IMR-90 (cell line): ENCODE results near the gene NAB2. TPM values are rescaled to one million over a fixed set of nuclear protein-coding genes. Genes with fewer than 3 reads are reported as not detected.
"Not testable (repeated sequence)": the region's sequence is repeated elsewhere in the genome, so short reads cannot be mapped to it uniquely, and the experiment has no call there.

Source experiments
- ATAC-seq: fragments of 200-7000 bp; cut with Tn5 transposase; 2 replicates; pipeline ENCODE4 v1.9.1; 2020; ENCODE audit warnings: low read depth, mild to moderate bottlenecking, moderate library complexity
- BruUV-seq: library from RNA; stranded (reverse); fragments of 400-500 nt; replicated peaks from 2 replicates; lab custom pipeline; 2021; lab: Mats Ljungman, UMichigan
- CTCF ChIA-PET: fragments of 300-600 bp; formaldehyde crosslinking; extraction: SDS; loops from one replicate; lab custom pipeline; 2021; ENCODE audit warnings: antibody characterized with exemption; lab: Yijun Ruan, JAX
- POLR2A ChIA-PET: fragments of 300-600 bp; sonication (Branson Sonifier 250); formaldehyde crosslinking; loops from one replicate; lab custom pipeline; 2022; ENCODE audit warnings: antibody characterized with exemption; ENCODE audit not compliant: unreplicated experiment; lab: Charles Lee
- DNase-seq: peaks from one replicate; pipeline ENCODE4 v3.0.0; 2013
- H2AFZ ChIP-seq: replicated peaks from 2 replicates; pipeline ENCODE3; 2013; ENCODE audit warnings: low read length, mild to moderate bottlenecking; ENCODE audit not compliant: poor library complexity
- H2AK5ac ChIP-seq: 2 replicates; pipeline ENCODE4 v1.6.1; 2013; ENCODE audit warnings: low read depth, low read length, inconsistent platforms
- H2AK9ac ChIP-seq: replicated peaks from 2 replicates; pipeline ENCODE3; 2013; ENCODE audit warnings: mild to moderate bottlenecking, low read depth, low read length, moderate library complexity; ENCODE audit not compliant: poor library complexity
- H2BK120ac ChIP-seq: 2 replicates; pipeline ENCODE4 v1.6.1; 2013; ENCODE audit warnings: low read depth, low read length, inconsistent platforms
- H2BK15ac ChIP-seq: 3 replicates; pipeline ENCODE4 v1.6.1; 2013; ENCODE audit warnings: low read depth, low read length, inconsistent platforms
- H2BK20ac ChIP-seq: 2 replicates; pipeline ENCODE4 v1.6.1; 2013; ENCODE audit warnings: low read depth, mild to moderate bottlenecking, inconsistent platforms, low read length, moderate library complexity
- H2BK5ac ChIP-seq: 2 replicates; pipeline ENCODE4 v1.6.1; 2013; ENCODE audit warnings: mild to moderate bottlenecking, low read depth, low read length, inconsistent platforms; ENCODE audit not compliant: poor library complexity, severe bottlenecking
- H3K14ac ChIP-seq: replicated peaks from 2 replicates; pipeline ENCODE4 v1.6.1; 2013; ENCODE audit warnings: low read depth, low read length, inconsistent platforms
- H3K18ac ChIP-seq: 2 replicates; pipeline ENCODE4 v1.6.1; 2013; ENCODE audit warnings: low read depth, low read length, control low read depth
- H3K23ac ChIP-seq: 2 replicates; pipeline ENCODE4 v1.6.1; 2013; ENCODE audit warnings: low read depth, low read length, inconsistent platforms
- H3K27ac ChIP-seq: 2 replicates; pipeline ENCODE4 v1.5.1; 2013; ENCODE audit warnings: mild to moderate bottlenecking, control low read depth, low read length; ENCODE audit not compliant: insufficient read depth
- H3K27me3 ChIP-seq: 2 replicates; pipeline ENCODE4 v1.6.1; 2013; ENCODE audit warnings: low read length; ENCODE audit not compliant: control insufficient read depth, insufficient read depth
- H3K36me3 ChIP-seq: 2 replicates; pipeline ENCODE4 v1.6.1; 2013; ENCODE audit warnings: low read length, mixed read lengths; ENCODE audit not compliant: control insufficient read depth, insufficient read depth
- H3K4ac ChIP-seq: 2 replicates; pipeline ENCODE4 v1.6.1; 2013; ENCODE audit warnings: low read depth, low read length, inconsistent platforms
- H3K4me1 ChIP-seq: 2 replicates; pipeline ENCODE4 v1.6.1; 2013; ENCODE audit warnings: low read length, mixed read lengths; ENCODE audit not compliant: control insufficient read depth, insufficient read depth
- H3K4me2 ChIP-seq: 2 replicates; pipeline ENCODE4 v1.6.1; 2013; ENCODE audit warnings: low read depth, mild to moderate bottlenecking, control low read depth, low read length, moderate library complexity
- H3K4me3 ChIP-seq: 2 replicates; pipeline ENCODE4 v1.5.1; 2013; ENCODE audit warnings: low read depth, mild to moderate bottlenecking, control low read depth, low read length, moderate library complexity; ENCODE audit not compliant: insufficient read depth
- H3K56ac ChIP-seq: 2 replicates; pipeline ENCODE4 v1.6.1; 2013; ENCODE audit warnings: low read length, inconsistent platforms; ENCODE audit not compliant: insufficient read depth; ENCODE audit errors: extremely low read depth
- H3K79me1 ChIP-seq, 2 experiments: 2 replicates each; pipeline ENCODE4 v1.6.1; 2013; ENCODE audit warnings: low read length in 2 of 2, inconsistent platforms in 1 of 2, low read depth in 1 of 2
- H3K9ac ChIP-seq: 2 replicates; pipeline ENCODE4 v1.6.1; 2013; ENCODE audit warnings: low read depth, low read length, control low read depth
- H3K9me1 ChIP-seq: 2 replicates; pipeline ENCODE4 v1.6.1; 2013; ENCODE audit warnings: low read length, inconsistent platforms; ENCODE audit not compliant: insufficient read depth
- H3K9me3 ChIP-seq: 2 replicates; pipeline ENCODE4 v1.6.1; 2013; ENCODE audit warnings: low read length; ENCODE audit not compliant: control insufficient read depth, insufficient read depth
- H4K20me1 ChIP-seq: 2 replicates; pipeline ENCODE4 v1.6.1; 2013; ENCODE audit warnings: low read length, inconsistent platforms; ENCODE audit not compliant: insufficient read depth
- H4K5ac ChIP-seq: 2 replicates; pipeline ENCODE4 v1.6.1; 2013; ENCODE audit warnings: mild to moderate bottlenecking, low read depth, low read length, control low read depth
- H4K8ac ChIP-seq, 2 experiments: 2 replicates each; pipeline ENCODE4 v1.6.1; 2013; ENCODE audit warnings: low read depth in 2 of 2, low read length in 2 of 2, control low read depth in 1 of 2, inconsistent platforms in 1 of 2
- H4K91ac ChIP-seq: 2 replicates; pipeline ENCODE4 v1.6.1; 2013; ENCODE audit warnings: low read depth, low read length, inconsistent platforms; ENCODE audit not compliant: insufficient read depth
- CEBPB ChIP-seq: IDR thresholded peaks from 2 replicates; pipeline ENCODE4 v1.6.1; 2012; ENCODE audit warnings: low read depth, low read length, improper control_type of control experiment
- CHD1 ChIP-seq: IDR thresholded peaks from 2 replicates; pipeline ENCODE4 v1.6.1; 2012; ENCODE audit warnings: low read depth, low read length, improper control_type of control experiment
- MAZ ChIP-seq: IDR thresholded peaks from 2 replicates; pipeline ENCODE4 v1.6.1; 2012; ENCODE audit warnings: low read depth, mild to moderate bottlenecking, low read length, improper control_type of control experiment, moderate library complexity, borderline replicate concordance
- MXI1 ChIP-seq: IDR thresholded peaks from 2 replicates; pipeline ENCODE4 v1.6.1; 2012; ENCODE audit warnings: low read depth, mild to moderate bottlenecking, low read length, moderate library complexity, borderline replicate concordance
- NFE2L2 ChIP-seq: fragments of 150-350 bp; IDR thresholded peaks from 2 replicates; pipeline ENCODE4 v1.6.1; 2016; ENCODE audit warnings: low read depth, mild to moderate bottlenecking, low read length
- WGBS, 2 experiments: methylation state at CpG; one replicate each; pipeline versions ENCODE4 v1.1.5 to v1.1.7; 2013; ENCODE audit warnings: missing lambda C conversion rate in 2 of 2; ENCODE audit not compliant: insufficient read length in 1 of 2; ENCODE audit errors: extremely low coverage in 2 of 2; 5-methylcytosine and 5-hydroxymethylcytosine counted together
- dilution Hi-C: fragments of 300-500 bp; cut with HindIII; formaldehyde crosslinking; loops from one replicate; pipeline ENCODE4 v1.14.3; 2018; ENCODE audit warnings: low sequenced_read_pairs; ENCODE audit not compliant: unreplicated experiment
- in situ Hi-C: fragments of 300-500 bp; cut with MboI; formaldehyde crosslinking; loops from 3 replicates; pipeline ENCODE4 v1.14.3; 2019; ENCODE audit warnings: low sequenced_read_pairs, inconsistent platforms, mixed read lengths
- intact Hi-C: fragments of 100-400 bp; cut with micrococcal nuclease; formaldehyde crosslinking; loops from 2 replicates; pipeline ENCODE4 v1.10.0; 2022
- polyA plus RNA-seq, 3 experiments: library from polyadenylated mRNA; depleted of rRNA; stranded (reverse); fragments of >200 nt; gene quantifications; 2 replicates each; pipeline ENCODE4 v1.2.3, GENCODE V29; 2012; ENCODE audit warnings: low replicate concordance in 1 of 3
- total RNA-seq: library from RNA; depleted of rRNA; stranded (reverse); fragments of >200 nt; gene quantifications from 2 replicates; pipeline ENCODE4 v1.2.3, GENCODE V29; 2012

Gene NAB2
- total and polyA plus RNA-seq, 2 of the 4 experiments (the other 2 are of a cell fraction) = 65.1 to 68.8 TPM

GRCh38 chr12:57119294-57120085, 30.6 kb downstream of the NAB2 start:
- H3K4me1 ChIP-seq = peaks cover 8% of the 10 kb centered on the region
- 0 out of 3 replicates have a peak overlapping the region, but pooled peaks have one; percentile 5 for H2BK15ac ChIP-seq
- no CpG with 5 or more reads among the region's 5 CpGs for WGBS, 2 experiments
- CTCF ChIA-PET = interaction anchor here (0.6 kb wide), 1 partner anchor 13 kb away, joined by 3 read pairs; no protein-coding TSS in a partner anchor
- no peaks in the 10 kb centered on the region for H3K27me3 ChIP-seq
- H3K36me3 ChIP-seq = no peaks in the 10 kb centered on the region
- H3K79me1 ChIP-seq = no peaks in the 10 kb centered on the region
- peak overlapping the region; percentile 41 for H4K91ac ChIP-seq
- H3K9me3 ChIP-seq = no peaks in the 10 kb centered on the region; the same call in 1 of the 2 replicates
- peaks cover 8% of the 10 kb centered on the region for H3K9me1 ChIP-seq
- H3K56ac ChIP-seq = no peak overlapping the region
- no peak overlapping the region for H3K27ac ChIP-seq
- TF ChIP-seq CHD1 (no peak), CEBPB (no peak), NFE2L2 (peak; percentile 91), MAZ (no peak), MXI1 (no peak)
- H2BK120ac ChIP-seq = peak overlapping the region; percentile 46
- H3K14ac ChIP-seq = peak overlapping the region; percentile 71
- no peak for ATAC-seq
- peak overlapping the region; percentile 86; the same call in 1 of the 2 replicates for H4K5ac ChIP-seq
- DNase-seq = no peak
- in situ Hi-C loops = loop anchor here (5.0 kb wide), 1 partner anchor 58 kb away; no protein-coding TSS in a partner anchor
- peak overlapping the region; percentile 53; the same call in 1 of the 2 replicates for H3K18ac ChIP-seq
- H3K9ac ChIP-seq = no peak overlapping the region
- peak overlapping the region; percentile 8 to 86; a peak in 3 of 4 replicates for H4K8ac ChIP-seq
- H2BK5ac ChIP-seq = peak overlapping the region; percentile 63
- no peak overlapping the region for H2AK9ac ChIP-seq
- POLR2A ChIA-PET = no interaction called here
- dilution Hi-C loops = no loop called here
- peak overlapping the region; percentile 58 for H3K4ac ChIP-seq
- no TSS peak for BruUV-seq
- intact Hi-C loops = no loop called here
- peak overlapping the region; percentile 75; the same call in 1 of the 2 replicates for H2AK5ac ChIP-seq
- H4K20me1 ChIP-seq = no peaks in the 10 kb centered on the region
- H3K4me2 ChIP-seq = no peak overlapping the region
- no peak overlapping the region for H3K4me3 ChIP-seq
- H2AFZ ChIP-seq = peak overlapping the region; percentile 83
- no peak overlapping the region for H3K23ac ChIP-seq
- peak overlapping the region; percentile 71; the same call in 1 of the 2 replicates for H2BK20ac ChIP-seq

- POLR2A ChIA-PET = not testable (repeated sequence)
Measured at GRCh38 chr12:57120718-57121117, 31.8 kb downstream of the NAB2 start.

More at GRCh38 chr12:57120718-57121117, 31.8 kb downstream of the NAB2 start:
- WGBS, 2 experiments = 91% methylated on average over 5 of the region's 11 CpGs; no CpG with 5 or more reads in 1 of the 2 experiments
- H3K79me1 ChIP-seq, intact Hi-C loops, H4K5ac ChIP-seq, ATAC-seq, H4K91ac ChIP-seq, H2AK5ac ChIP-seq, H3K4me2 ChIP-seq, H3K27me3 ChIP-seq, H2AFZ ChIP-seq, DNase-seq, H3K9me3 ChIP-seq, H3K9me1 ChIP-seq, H3K18ac ChIP-seq, H3K14ac ChIP-seq, H2BK15ac ChIP-seq, H3K9ac ChIP-seq, BruUV-seq, H2BK120ac ChIP-seq, H3K4me1 ChIP-seq, dilution Hi-C loops, H3K56ac ChIP-seq, H2BK5ac ChIP-seq, H3K36me3 ChIP-seq, H3K27ac ChIP-seq, H3K23ac ChIP-seq, H3K4ac ChIP-seq, H2AK9ac ChIP-seq, H4K8ac ChIP-seq, H3K4me3 ChIP-seq, H4K20me1 ChIP-seq, H2BK20ac ChIP-seq: not testable (repeated sequence)
- in situ Hi-C loops = loop anchor here (5.0 kb wide), 1 partner anchor 57 kb away; no protein-coding TSS in a partner anchor
- CTCF ChIA-PET = interaction anchor here (0.7 to 0.9 kb wide), 3 partner anchors 9 to 62 kb away, joined by 3 read pairs; partner anchors contain the start of gene STAT6
